Immature natural killer cell (primary cell): Measurements from ENCODE around the gene ALLC. TPM values are rescaled to one million over a fixed set of nuclear protein-coding genes. Genes with fewer than 3 reads are reported as not detected.

Experiments
- DNase-seq, 3 donors: peaks; one replicate each; pipeline ENCODE4 v3.0.0; 2022; ENCODE audit warnings: mixed read lengths in 1 of 3
- H3K27ac Mint-ChIP-seq, 6 donors: one replicate each; pipeline ENCODE4 v1.8.0; 2020; ENCODE audit warnings: mixed read lengths in 6 of 6, mild to moderate bottlenecking in 5 of 6, inconsistent platforms in 4 of 6, moderate library complexity in 3 of 6
- H3K27me3 Mint-ChIP-seq, 3 donors: one replicate each; pipeline ENCODE4 v1.8.0; 2020 to 2021; ENCODE audit warnings: low read depth in 3 of 3, mild to moderate bottlenecking in 3 of 3, mixed read lengths in 3 of 3, moderate library complexity in 3 of 3, inconsistent platforms in 1 of 3
- H3K36me3 Mint-ChIP-seq, 3 donors: one replicate each; pipeline ENCODE4 v1.8.0; 2020; ENCODE audit warnings: mixed read lengths in 3 of 3, inconsistent platforms in 2 of 3, mild to moderate bottlenecking in 2 of 3
- H3K4me1 Mint-ChIP-seq, 2 donors: one replicate each; pipeline ENCODE4 v1.8.0; 2020; ENCODE audit warnings: inconsistent platforms in 2 of 2, mild to moderate bottlenecking in 2 of 2, mixed read lengths in 2 of 2, moderate library complexity in 1 of 2
- H3K4me3 Mint-ChIP-seq, 5 donors: one replicate each; pipeline ENCODE4 v1.8.0; 2020; ENCODE audit warnings: mild to moderate bottlenecking in 5 of 5, mixed read lengths in 5 of 5, inconsistent platforms in 3 of 5, moderate library complexity in 3 of 5
- H3K9me3 Mint-ChIP-seq, 6 donors: one replicate each; pipeline ENCODE4 v1.8.0; 2020; ENCODE audit warnings: mild to moderate bottlenecking in 6 of 6, mixed read lengths in 6 of 6, inconsistent platforms in 4 of 6, moderate library complexity in 3 of 6
- polyA plus RNA-seq, 3 donors: library from polyadenylated mRNA; unstranded; fragments of 300-500 nt; fragmentation: Illumina TruSeq; gene quantifications; one replicate each; pipeline ENCODE4 v1.2.3, GENCODE V29; 2021

ALLC gene
- polyA plus RNA-seq, 3 donors from 2014 or later: not detected

GRCh38 chr2:3728104-3729054, 70.4 kb downstream of the ALLC start:
- no peak for DNase-seq
- Mint-ChIP-seq H3K4me1 (no peaks in the 10 kb centered on the region), H3K27me3 (peaks cover 0 to 12% (median 6%) of the 10 kb centered on the region in 3 donors), H3K4me3 (no peak overlapping the region), H3K27ac (no peak overlapping the region), H3K36me3 (no peaks in the 10 kb centered on the region), H3K9me3 (no peaks in the 10 kb centered on the region)

GRCh38 chr2:3729055-3729448, 71.1 kb downstream of the ALLC start:
- no peaks in the 10 kb centered on the region for H3K9me3 Mint-ChIP-seq
- no peak overlapping the region for H3K4me3 Mint-ChIP-seq
- no peak overlapping the region for H3K27ac Mint-ChIP-seq
- H3K27me3 Mint-ChIP-seq: peaks cover 1 to 12% (median 3%) of the 10 kb centered on the region in 3 donors
- DNase-seq: no peak
- H3K4me1 Mint-ChIP-seq: no peaks in the 10 kb centered on the region
- H3K36me3 Mint-ChIP-seq: no peaks in the 10 kb centered on the region

- Mint-ChIP-seq H3K4me1 (no peaks in the 10 kb centered on the region), H3K27me3 (peaks cover 2 to 12% (median 3%) of the 10 kb centered on the region in 3 donors), H3K4me3 (no peak overlapping the region), H3K9me3 (no peaks in the 10 kb centered on the region), H3K36me3 (no peaks in the 10 kb centered on the region), H3K27ac (no peak overlapping the region)
- DNase-seq: no peak
These were observed 71.8 kb downstream of the ALLC start for GRCh38 chr2:3729786-3730185.

GRCh38 chr2:3730646-3731045, 72.6 kb downstream of the ALLC start:
- Mint-ChIP-seq H3K36me3 (no peaks in the 10 kb centered on the region), H3K27me3 (peaks cover 0 to 10% (median 2%) of the 10 kb centered on the region in 3 donors), H3K4me3 (no peak overlapping the region), H3K27ac (no peak overlapping the region), H3K4me1 (no peaks in the 10 kb centered on the region), H3K9me3 (no peaks in the 10 kb centered on the region)
- no peak for DNase-seq

- no peak for DNase-seq
- Mint-ChIP-seq H3K4me3 (no peak overlapping the region), H3K4me1 (no peaks in the 10 kb centered on the region), H3K27me3 (peaks cover 0 to 12% (median 2%) of the 10 kb centered on the region in 3 donors), H3K27ac (no peak overlapping the region), H3K9me3 (no peaks in the 10 kb centered on the region), H3K36me3 (no peaks in the 10 kb centered on the region)
These were observed 73.8 kb downstream of the ALLC start for GRCh38 chr2:3731829-3732228.

GRCh38 chr2:3736112-3736511, 78.1 kb downstream of the ALLC start:
- no peak overlapping the region for H3K4me3 Mint-ChIP-seq

GRCh38 chr2:3737128-3737527, 79.1 kb downstream of the ALLC start:
- peaks cover 0 to 5% (median 4%) of the 10 kb centered on the region in 3 donors for H3K27me3 Mint-ChIP-seq
- H3K27ac Mint-ChIP-seq: no peak overlapping the region
- DNase-seq: no peak
- H3K36me3 Mint-ChIP-seq: no peaks in the 10 kb centered on the region
- H3K4me3 Mint-ChIP-seq: no peak overlapping the region
- H3K4me1 Mint-ChIP-seq: no peaks in the 10 kb centered on the region
- no peaks in the 10 kb centered on the region for H3K9me3 Mint-ChIP-seq

More at GRCh38 chr2:3736112-3736511, 78.1 kb downstream of the ALLC start:
- no peak overlapping the region for H3K27ac Mint-ChIP-seq
- DNase-seq: no peak
- no peaks in the 10 kb centered on the region for H3K9me3 Mint-ChIP-seq
- peaks cover 0 to 4% (median 2%) of the 10 kb centered on the region in 3 donors for H3K27me3 Mint-ChIP-seq
- H3K4me1 Mint-ChIP-seq: no peaks in the 10 kb centered on the region
- H3K36me3 Mint-ChIP-seq: no peaks in the 10 kb centered on the region

GRCh38 chr2:3738454-3738853, 80.5 kb downstream of the ALLC start:
- no peak overlapping the region for H3K27ac Mint-ChIP-seq
- H3K27me3 Mint-ChIP-seq: peaks cover 2 to 6% (median 4%) of the 10 kb centered on the region in 3 donors
- no peaks in the 10 kb centered on the region for H3K4me1 Mint-ChIP-seq
- H3K9me3 Mint-ChIP-seq: no peaks in the 10 kb centered on the region
- no peaks in the 10 kb centered on the region for H3K36me3 Mint-ChIP-seq
- no peak for DNase-seq
- H3K4me3 Mint-ChIP-seq: no peak overlapping the region

GRCh38 chr2:3739313-3739712, 81.3 kb downstream of the ALLC start:
- peaks cover 2 to 5% (median 4%) of the 10 kb centered on the region in 3 donors for H3K27me3 Mint-ChIP-seq

GRCh38 chr2:3741396-3741795, 83.4 kb downstream of the ALLC start:
- DNase-seq: no peak
- H3K36me3 Mint-ChIP-seq: no peaks in the 10 kb centered on the region
- H3K27me3 Mint-ChIP-seq: peaks cover 2 to 6% (median 5%) of the 10 kb centered on the region in 3 donors
- no peak overlapping the region for H3K4me3 Mint-ChIP-seq
- H3K4me1 Mint-ChIP-seq: no peaks in the 10 kb centered on the region
- no peaks in the 10 kb centered on the region for H3K9me3 Mint-ChIP-seq
- H3K27ac Mint-ChIP-seq: no peak overlapping the region

More at GRCh38 chr2:3739313-3739712, 81.3 kb downstream of the ALLC start:
- Mint-ChIP-seq H3K4me1 (no peaks in the 10 kb centered on the region), H3K36me3 (no peaks in the 10 kb centered on the region), H3K4me3 (no peak overlapping the region), H3K9me3 (no peaks in the 10 kb centered on the region), H3K27ac (no peak overlapping the region)
- DNase-seq: no peak

GRCh38 chr2:3741867-3742602, 84.0 kb downstream of the ALLC start:
- no peak for DNase-seq
- no peak overlapping the region for H3K4me3 Mint-ChIP-seq
- peaks cover 2 to 8% (median 5%) of the 10 kb centered on the region in 3 donors for H3K27me3 Mint-ChIP-seq
- H3K36me3 Mint-ChIP-seq: no peaks in the 10 kb centered on the region
- H3K27ac Mint-ChIP-seq: no peak overlapping the region
- H3K9me3 Mint-ChIP-seq: no peaks in the 10 kb centered on the region
- no peaks in the 10 kb centered on the region for H3K4me1 Mint-ChIP-seq

- DNase-seq: no peak
- H3K4me1 Mint-ChIP-seq: no peaks in the 10 kb centered on the region
- no peaks in the 10 kb centered on the region for H3K36me3 Mint-ChIP-seq
- no peaks in the 10 kb centered on the region for H3K9me3 Mint-ChIP-seq
- H3K27me3 Mint-ChIP-seq: peaks cover 2 to 8% (median 5%) of the 10 kb centered on the region in 3 donors
- H3K4me3 Mint-ChIP-seq: no peak overlapping the region
- no peak overlapping the region for H3K27ac Mint-ChIP-seq
These were observed 84.9 kb downstream of the ALLC start for GRCh38 chr2:3742743-3743508.

- DNase-seq: no peak
- peaks cover 2 to 6% (median 5%) of the 10 kb centered on the region in 3 donors for H3K27me3 Mint-ChIP-seq
- H3K27ac Mint-ChIP-seq: no peak overlapping the region
- H3K9me3 Mint-ChIP-seq: no peaks in the 10 kb centered on the region
- no peaks in the 10 kb centered on the region for H3K36me3 Mint-ChIP-seq
- H3K4me1 Mint-ChIP-seq: no peaks in the 10 kb centered on the region
- no peak overlapping the region for H3K4me3 Mint-ChIP-seq
These were observed 86.1 kb downstream of the ALLC start for GRCh38 chr2:3743951-3744555.
